K562 (cell line): ENCODE results near the gene NYAP2. TPM values are rescaled to one million over a fixed set of nuclear protein-coding genes. Genes with fewer than 3 reads are reported as not detected.

Experiments used
- ATAC-seq: fragments of 200-7000 bp; cut with Tn5 transposase; 3 replicates; pipeline ENCODE4 v1.9.1; 2020; ENCODE audit warnings: moderate library complexity
- BruUV-seq: library from RNA; stranded (reverse); fragments of 400-500 nt; replicated peaks from 2 replicates; lab custom pipeline; 2021; lab: Mats Ljungman, UMichigan
- CTCF ChIA-PET: fragments of 300-600 bp; formaldehyde crosslinking; extraction: SDS; loops from one replicate; lab custom pipeline; 2021; ENCODE audit warnings: low intra/inter-chr PET ratio; lab: Yijun Ruan, JAX
- POLR2A ChIA-PET: fragments of 300-600, 350-650 bp; sonication (Branson Sonifier 250); formaldehyde crosslinking; extraction: SDS; loops from one replicate; lab custom pipeline; 2021; ENCODE audit warnings: antibody characterized with exemption, inconsistent platforms; lab: Yijun Ruan, JAX
- DNase-seq, 4 experiments: peaks; one replicate each; pipeline versions ENCODE4 v3.0.0 to v3.0.0-alpha.2; 2011 to 2018; ENCODE audit warnings: low spot score in 3 of 4, mixed read lengths in 3 of 4; ENCODE audit errors: extremely low read depth in 1 of 4
- FAIRE-seq: peaks from 2 replicates; lab custom pipeline; 2011; peaks lifted over from hg19 to GRCh38; lab: Jason Lieb, UNC
- H2AFZ ChIP-seq: 2 replicates; pipeline ENCODE4 v1.6.0; 2011; ENCODE audit warnings: low read depth, low read length, control low read depth, inconsistent platforms
- H3K27ac ChIP-seq: fragments of 200-600 bp; 3 replicates; pipeline ENCODE4 v1.8.0; 2011; ENCODE audit warnings: low read depth, mild to moderate bottlenecking, control low read depth, inconsistent platforms, low read length, moderate library complexity, mixed read lengths; ENCODE audit errors: extremely low read depth
- H3K27me3 ChIP-seq, 2 experiments: fragments of 300-600 bp in 1 of 2; 2 replicates in 1 of 2; 3 replicates in 1 of 2; pipeline versions ENCODE4 v1.6.0 to v1.8.0; 2011; ENCODE audit warnings: inconsistent platforms in 2 of 2, low read length in 2 of 2, mild to moderate bottlenecking in 1 of 2, mixed read lengths in 1 of 2, moderate library complexity in 1 of 2; ENCODE audit not compliant: control insufficient read depth in 2 of 2, insufficient read depth in 2 of 2
- H3K36me3 ChIP-seq: fragments of 300-600 bp; 3 replicates; pipeline ENCODE4 v1.8.0; 2011; ENCODE audit warnings: mild to moderate bottlenecking, low read length, inconsistent platforms; ENCODE audit not compliant: control insufficient read depth, insufficient read depth
- H3K4me1 ChIP-seq, 2 experiments: fragments of 200-600 bp in 1 of 2; replicated peaks in 1 of 2; 2 replicates in 1 of 2; 3 replicates in 1 of 2; pipeline versions ENCODE4 v1.5.1 to v1.8.0; 2011; ENCODE audit warnings: inconsistent platforms in 2 of 2, low read length in 2 of 2, mild to moderate bottlenecking in 1 of 2, mixed read lengths in 1 of 2, moderate library complexity in 1 of 2; ENCODE audit not compliant: control insufficient read depth in 2 of 2, insufficient read depth in 2 of 2
- H3K4me2 ChIP-seq: 2 replicates; pipeline ENCODE4 v1.6.1; 2011; ENCODE audit warnings: low read length, control low read depth, inconsistent platforms, mixed read lengths; ENCODE audit not compliant: insufficient read depth
- H3K4me3 ChIP-seq: fragments of 200-600 bp; sonication (generic), shearing (Covaris generic); 2 replicates; pipeline ENCODE4 v1.5.1; 2016; ENCODE audit warnings: control low read depth, inconsistent platforms
- H3K79me2 ChIP-seq: fragments of 200-600 bp; 3 replicates; pipeline ENCODE4 v1.8.0; 2011; ENCODE audit warnings: low read length, inconsistent platforms; ENCODE audit not compliant: control insufficient read depth, insufficient read depth
- H3K9ac ChIP-seq, 2 experiments: 2 replicates each; pipeline versions ENCODE4 v1.6.0 to v1.6.1; 2011; ENCODE audit warnings: low read depth in 2 of 2, low read length in 2 of 2, control low read depth in 1 of 2, inconsistent platforms in 1 of 2, mild to moderate bottlenecking in 1 of 2, mixed read lengths in 1 of 2; ENCODE audit not compliant: insufficient read depth in 1 of 2
- H3K9me1 ChIP-seq: one replicate; pipeline ENCODE4 v1.6.0; 2011; ENCODE audit warnings: inconsistent platforms, mild to moderate bottlenecking, low read length, moderate library complexity; ENCODE audit not compliant: control insufficient read depth, insufficient read depth
- H3K9me3 ChIP-seq: replicated peaks from 2 replicates; pipeline ENCODE4 v1.5.1; 2011; ENCODE audit warnings: low read depth, low read length, inconsistent platforms; ENCODE audit not compliant: control insufficient read depth, insufficient read depth
- H4K20me1 ChIP-seq: replicated peaks from 2 replicates; pipeline ENCODE4 v1.6.1; 2011; ENCODE audit warnings: low read length, inconsistent platforms, mixed read lengths; ENCODE audit not compliant: control insufficient read depth, insufficient read depth
- ATF1 ChIP-seq, 2 experiments: fragments of 450-650 bp in 1 of 2; IDR thresholded peaks; 2 replicates each; pipeline ENCODE4 v1.6.1; 2016; ENCODE audit warnings: missing compliant biosample characterization in 1 of 2, missing genetic modification characterization in 1 of 2
- BRCA1 ChIP-seq, 2 experiments: fragments of 450-650 bp in 1 of 2; sonication (generic) in 1 of 2; formaldehyde crosslinking in 1 of 2; IDR thresholded peaks; 2 replicates each; pipeline versions ENCODE4 v1.5.0 to v1.6.1; 2017 to 2020; ENCODE audit warnings: mild to moderate bottlenecking in 1 of 2, missing genetic modification reagents in 1 of 2
- CHD1 ChIP-seq: fragments of 200-600 bp; sonication (generic); IDR thresholded peaks from one replicate; pipeline ENCODE4 v1.6.1; 2012; ENCODE audit warnings: mild to moderate bottlenecking, moderate library complexity, low read length, inconsistent platforms
- ETV1 ChIP-seq: fragments of 450-650 bp; conservative IDR thresholded peaks from 2 replicates; pipeline ENCODE4 v1.6.1; 2016; ENCODE audit warnings: missing genetic modification characterization, control low read depth, low read depth, missing compliant biosample characterization
- MAFG ChIP-seq: fragments of 450-650 bp; conservative IDR thresholded peaks from 2 replicates; pipeline ENCODE4 v1.6.1; 2016; ENCODE audit warnings: missing genetic modification characterization, missing compliant biosample characterization
- PHF8 ChIP-seq: fragments of 200-600 bp; sonication (generic); IDR thresholded peaks from 2 replicates; pipeline ENCODE4 v1.6.1; 2012; ENCODE audit warnings: mixed run types, mild to moderate bottlenecking, inconsistent platforms, low read length, moderate library complexity, borderline replicate concordance
- RBM22 ChIP-seq: fragments of 200-400 bp; formaldehyde crosslinking; IDR thresholded peaks from 2 replicates; pipeline ENCODE4 v1.6.1; 2018; ENCODE audit warnings: low read length, low read depth; ENCODE audit not compliant: poor library complexity, severe bottlenecking
- RBM39 ChIP-seq: fragments of 200-400 bp; formaldehyde crosslinking; optimal IDR thresholded peaks from 2 replicates; pipeline ENCODE3; 2018; ENCODE audit warnings: low read depth, low read length
- STAG1 ChIP-seq: sonication (generic); formaldehyde crosslinking; IDR thresholded peaks from 2 replicates; pipeline ENCODE4 v1.5.0; 2020; ENCODE audit warnings: missing genetic modification reagents, borderline replicate concordance
- ZNF445 ChIP-seq: fragments of 250-450 bp; sonication (Bioruptor Pico); IDR thresholded peaks from 2 replicates; pipeline ENCODE4 v1.4.0; 2020; ENCODE audit warnings: low read depth, mild to moderate bottlenecking, moderate library complexity
- ZNF561 ChIP-seq: fragments of 450-650 bp; formaldehyde crosslinking; conservative IDR thresholded peaks from 2 replicates; pipeline ENCODE4 v1.4.0; 2020; ENCODE audit warnings: mild to moderate bottlenecking, moderate library complexity
- ZNF699 ChIP-seq: fragments of 250-450 bp; sonication (Bioruptor Pico); IDR thresholded peaks from 2 replicates; pipeline ENCODE4 v1.8.0; 2021; ENCODE audit warnings: mild to moderate bottlenecking, moderate library complexity; ENCODE audit not compliant: insufficient replicate concordance
- WGBS: fragments of 100-300 bp; shearing (Covaris generic); methylation state at CpG from one replicate; pipeline ENCODE4 v1.1.6; 2016; ENCODE audit warnings: low coverage, mixed read lengths; ENCODE audit not compliant: insufficient coverage; ENCODE audit errors: missing lambda C conversion rate; 5-methylcytosine and 5-hydroxymethylcytosine counted together
- in situ Hi-C: fragments of 300-500 bp; cut with MboI; formaldehyde crosslinking; loops from 4 replicates; pipeline ENCODE4 v1.15.0; 2018; ENCODE audit warnings: inconsistent platforms, mixed read lengths
- intact Hi-C: fragments of 100-400 bp; cut with micrococcal nuclease; formaldehyde crosslinking; loops from 2 replicates; pipeline ENCODE4 v1.14.2; 2022
- polyA plus RNA-seq, 8 experiments: library from polyadenylated mRNA; depleted of rRNA in 4 of 8; stranded (reverse) in 5 of 8; unstranded in 3 of 8; fragments of >200 nt; fragmentation: Nextera tagmentation in 2 of 8; fragmentation: Illumina TruSeq in 1 of 8; extraction: Ambion mirVana in 2 of 8; extraction: Trizol in 1 of 8; gene quantifications; 2 replicates each; pipeline versions ENCODE4 v1.2.1 to v1.2.3, GENCODE V29; 2011 to 2014; ENCODE audit warnings: inconsistent platforms in 1 of 8, missing spikeins in 1 of 8
- total RNA-seq, 7 experiments: library from RNA; depleted of rRNA in 6 of 7; stranded (reverse); fragments of >200 nt in 6 of 7; fragmentation: Illumina TruSeq in 2 of 7; extraction: Trizol in 2 of 7; gene quantifications; 2 replicates each; pipeline versions ENCODE4 v1.2.1 to v1.2.3, GENCODE V29; 2011 to 2021; ENCODE audit warnings: low replicate concordance in 1 of 7
- TF ChIP-seq, protein P1 (sequence below): fragments of 250-450 bp; sonication (Bioruptor Pico); IDR thresholded peaks from 2 replicates; pipeline ENCODE4 v1.5.0; 2021; ENCODE audit warnings: mild to moderate bottlenecking, moderate library complexity

The NYAP2 gene
- total and polyA plus RNA-seq, 9 of the 15 experiments (the other 6 are each of a cell fraction or from before 2014, with no cell fraction given) = 0.03 to 0.04 (median 0.04) TPM; not detected in 3

DNA sequence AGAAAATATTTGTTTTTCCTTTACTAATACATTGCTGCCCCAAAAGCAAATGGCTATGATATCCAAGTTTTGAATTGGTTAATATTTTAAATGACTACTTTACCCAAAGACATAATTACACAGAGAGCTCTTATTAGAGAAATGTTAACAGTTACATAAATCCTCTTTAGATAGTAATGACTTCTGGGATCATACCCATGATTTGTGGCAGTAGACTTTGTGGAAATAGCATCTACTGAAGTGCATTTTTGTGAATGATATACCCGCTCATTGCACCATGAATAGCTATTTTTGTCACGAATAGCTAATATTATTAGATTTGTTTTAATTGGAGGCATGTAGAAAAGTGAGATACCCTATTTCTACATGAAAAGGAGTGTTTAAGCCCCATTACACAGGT is 15.8 kb downstream of the NYAP2 start:
- no peaks in the 10 kb centered on the region for H3K4me1 ChIP-seq
- ATAC-seq = no peak
- FAIRE-seq = no peak
- H4K20me1 ChIP-seq = no peaks in the 10 kb centered on the region
- intact Hi-C loops = no loop called here
- TF ChIP-seq PHF8 = no peak
- TF ChIP-seq, all 486 proteins: peak for 0
- WGBS = 13% methylated on average over 2 of the region's 2 CpGs
- H3K9me3 ChIP-seq = no peaks in the 10 kb centered on the region
- no peak overlapping the region for H3K9ac ChIP-seq
- POLR2A ChIA-PET = interaction anchor here (0.8 kb wide), 1 partner anchor 17 kb away, joined by 3 read pairs; no protein-coding TSS in a partner anchor
- H3K36me3 ChIP-seq = no peaks in the 10 kb centered on the region
- no peak for DNase-seq
- no TSS peak for BruUV-seq
- in situ Hi-C loops = no loop called here
- no peaks in the 10 kb centered on the region for H3K79me2 ChIP-seq
- CTCF ChIA-PET = no interaction called here
- H3K4me2 ChIP-seq = no peak overlapping the region
- no peak overlapping the region for H2AFZ ChIP-seq
- no peaks in the 10 kb centered on the region for H3K27me3 ChIP-seq
- H3K9me1 ChIP-seq = no peaks in the 10 kb centered on the region
- no peak overlapping the region for H3K4me3 ChIP-seq
- H3K27ac ChIP-seq = no peak overlapping the region

DNA sequence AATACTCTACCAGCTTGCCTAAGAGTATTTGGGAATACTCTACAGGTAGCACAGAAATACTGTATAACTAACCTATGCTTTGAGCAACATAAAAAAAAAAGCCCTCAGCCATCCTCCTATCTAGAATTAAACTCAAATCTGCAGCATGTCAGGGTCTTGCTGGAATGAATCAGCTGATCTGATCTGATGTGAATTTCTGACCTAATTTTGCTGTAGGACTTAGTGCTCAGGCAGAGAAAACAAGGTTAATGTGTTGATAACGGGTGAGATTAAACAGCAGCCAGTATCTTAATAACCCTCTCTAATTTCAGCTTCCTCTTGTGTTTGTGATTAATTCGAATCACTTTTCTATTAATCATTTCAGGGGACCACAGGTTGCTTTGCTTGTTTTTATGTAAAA is 16.3 kb downstream of the NYAP2 start:
- DNase-seq = no peak
- CTCF ChIA-PET = no interaction called here
- POLR2A ChIA-PET = interaction anchor here (0.8 kb wide), 1 partner anchor 17 kb away, joined by 3 read pairs; no protein-coding TSS in a partner anchor
- no peak for TF ChIP-seq ZNF445 (CRISPR knock-in tag)
- TF ChIP-seq STAG1 (CRISPR knock-in tag) = no peak
- TF ChIP-seq ETV1 (tag) = no peak
- no peak for TF ChIP-seq ATF1 (CRISPR knock-in tag; IDR thresholded peaks at IDR 0.05)
- no peak for TF ChIP-seq ATF1 (tag; IDR thresholded peaks at IDR 0.05)
- TF ChIP-seq, protein P1, sequence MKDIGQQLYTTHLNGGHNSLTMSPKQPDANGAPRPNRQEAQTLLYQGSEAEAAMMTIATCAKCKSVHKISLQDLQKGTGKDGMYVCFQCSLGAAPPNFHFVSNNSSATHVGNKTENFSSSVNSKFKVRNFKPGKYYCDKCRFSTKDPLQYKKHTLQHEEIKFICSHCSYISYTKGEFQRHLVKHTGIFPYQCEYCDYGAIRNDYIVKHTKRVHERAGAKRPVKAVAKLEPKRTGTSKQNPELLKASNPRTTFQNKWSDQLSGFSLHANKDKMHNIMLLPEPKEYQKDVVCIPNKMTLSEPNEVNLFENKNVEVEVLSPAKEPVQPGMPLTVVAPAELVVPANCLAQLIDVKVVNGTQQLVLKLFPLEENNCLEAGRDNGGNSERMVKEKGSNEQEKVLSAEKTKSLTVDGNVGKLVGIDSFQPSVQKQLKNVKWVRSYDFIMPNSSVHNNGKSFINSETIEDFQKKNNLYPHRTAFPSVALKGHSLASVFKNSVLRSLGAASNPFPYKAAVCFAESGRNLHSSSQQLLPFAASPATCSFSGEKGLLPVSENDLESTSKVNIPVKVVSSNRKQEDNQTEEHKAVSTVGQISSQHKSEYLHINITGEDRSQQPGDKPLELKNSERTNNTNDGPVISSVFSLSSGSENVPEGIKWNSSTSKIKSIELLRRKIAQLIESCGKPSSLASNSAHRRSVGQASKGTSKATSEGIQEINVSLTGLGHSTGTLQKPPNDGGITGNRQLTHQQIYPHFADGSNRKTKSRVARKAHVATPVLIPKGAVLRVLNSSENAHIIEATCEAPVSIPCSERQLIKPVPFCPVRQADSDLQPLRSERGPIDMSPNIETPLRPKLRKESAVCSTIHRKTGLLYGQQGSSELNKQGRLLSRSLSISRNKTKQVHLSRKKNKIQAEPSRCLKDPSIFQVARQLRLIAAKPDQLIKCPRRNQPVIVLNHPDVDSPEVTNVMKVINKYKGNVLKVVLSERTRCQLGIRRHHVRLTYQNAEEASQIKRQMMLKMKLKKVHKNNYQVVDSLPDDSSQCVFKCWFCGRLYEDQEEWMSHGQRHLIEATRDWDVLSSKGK (CRISPR knock-in tag) = no peak
- no peak for TF ChIP-seq CHD1
- TF ChIP-seq RBM39 = no peak
- no peak for TF ChIP-seq RBM22
- no peak for TF ChIP-seq ZNF699
- no peak for TF ChIP-seq PHF8
- no peak for TF ChIP-seq ZNF561 (CRISPR knock-in tag)
- TF ChIP-seq MAFG (tag) = no peak
- no peak for TF ChIP-seq BRCA1 (IDR thresholded peaks at IDR 0.05)
- no peak for TF ChIP-seq BRCA1 (CRISPR knock-in tag; IDR thresholded peaks at IDR 0.05)

More for the DNA sequence above, 16.3 kb downstream of the NYAP2 start:
- intact Hi-C loops = no loop called here
- Histone ChIP-seq H3K9me3 (no peaks in the 10 kb centered on the region), H3K36me3 (no peaks in the 10 kb centered on the region), H3K4me1 (no peaks in the 10 kb centered on the region), H4K20me1 (no peaks in the 10 kb centered on the region), H3K9ac (no peak overlapping the region), H3K4me3 (no peak overlapping the region), H3K79me2 (no peaks in the 10 kb centered on the region), H3K9me1 (no peaks in the 10 kb centered on the region), H3K4me2 (no peak overlapping the region), H3K27me3 (no peaks in the 10 kb centered on the region), H2AFZ (no peak overlapping the region), H3K27ac (no peak overlapping the region)
- ATAC-seq (no peak), FAIRE-seq (no peak)
- in situ Hi-C loops = no loop called here
- no TSS peak for BruUV-seq
- 5% methylated on average over 2 of the region's 2 CpGs for whole genome bisulfite sequencing
